GM19043 (cell line): ENCODE results near the gene ADAMTS3.
"Not testable (repeated sequence)": the region's sequence is repeated elsewhere in the genome, so short reads cannot be mapped to it uniquely, and the experiment has no call there.

Source experiments
- ATAC-seq: cut with Tn5 transposase; IDR thresholded peaks from one replicate; pipeline ENCODE4 v1.9.1; 2021; ENCODE audit warnings: low read depth; ENCODE audit not compliant: unreplicated experiment

Gene ADAMTS3

GRCh38 chr4:72484981-72485380 is 84.0 kb downstream of the ADAMTS3 start:
- no peak for ATAC-seq

GRCh38 chr4:72473434-72473900 is 95.6 kb downstream of the ADAMTS3 start:
- no peak for ATAC-seq

- no peak for ATAC-seq
Observed at GRCh38 chr4:72471816-72472215, 97.2 kb downstream of the ADAMTS3 start.

- no peak for ATAC-seq
Observed at GRCh38 chr4:72468904-72469502, 100.0 kb downstream of the ADAMTS3 start.

- no peak for ATAC-seq
Observed at GRCh38 chr4:72467633-72468032, 101.4 kb downstream of the ADAMTS3 start.

GRCh38 chr4:72463724-72464123 is 105.3 kb downstream of the ADAMTS3 start:
- no peak for ATAC-seq

GRCh38 chr4:72457158-72457557 is 111.9 kb downstream of the ADAMTS3 start:
- ATAC-seq = no peak

- no peak for ATAC-seq
Observed at GRCh38 chr4:72451349-72451748, 117.7 kb downstream of the ADAMTS3 start.

GRCh38 chr4:72449705-72450104 is 119.3 kb downstream of the ADAMTS3 start:
- ATAC-seq = no peak

- ATAC-seq = no peak
Observed at GRCh38 chr4:72448231-72448630, 120.8 kb downstream of the ADAMTS3 start.

- no peak for ATAC-seq
Observed at GRCh38 chr4:72446353-72447055, 122.5 kb downstream of the ADAMTS3 start.

GRCh38 chr4:72444092-72444491 is 124.9 kb downstream of the ADAMTS3 start:
- ATAC-seq = no peak

- ATAC-seq = no peak
Observed at GRCh38 chr4:72442715-72443114, 126.3 kb downstream of the ADAMTS3 start.

GRCh38 chr4:72442147-72442546 is 126.9 kb downstream of the ADAMTS3 start:
- ATAC-seq = no peak

- ATAC-seq = no peak
Observed at GRCh38 chr4:72440386-72440785, 128.6 kb downstream of the ADAMTS3 start.

GRCh38 chr4:72432975-72433374 is 136.0 kb downstream of the ADAMTS3 start:
- ATAC-seq = no peak

GRCh38 chr4:72432282-72432681 is 136.7 kb downstream of the ADAMTS3 start:
- ATAC-seq = no peak

GRCh38 chr4:72430988-72431387 is 138.0 kb downstream of the ADAMTS3 start:
- ATAC-seq = no peak

- no peak for ATAC-seq
Observed at GRCh38 chr4:72430050-72430449, 139.0 kb downstream of the ADAMTS3 start.

GRCh38 chr4:72429397-72429889 is 139.6 kb downstream of the ADAMTS3 start:
- no peak for ATAC-seq

- no peak for ATAC-seq
Observed at GRCh38 chr4:72427057-72427456, 142.0 kb downstream of the ADAMTS3 start.

- not testable (repeated sequence) for ATAC-seq
Observed at GRCh38 chr4:72425908-72426307, 143.1 kb downstream of the ADAMTS3 start.
